Measurements from ENCODE around the gene USP32. TPM values are rescaled to one million over a fixed set of nuclear protein-coding genes. Genes with fewer than 3 reads are reported as not detected.

Gene USP32
- total and polyA plus RNA-seq, 2 of the 8 experiments (the other 6 are each of a cell fraction or from before 2014, with no cell fraction given), result 29.6 to 112 TPM

- TF ChIP-seq ATF2 (IDR thresholded peaks at IDR 0.05; ENCODE audit: low read length) (no peak), KDM4A (IDR thresholded peaks at IDR 0.05; ENCODE audit: low read depth, low read length, severe bottlenecking) (no peak), RBBP5 (IDR thresholded peaks at IDR 0.05; ENCODE audit: borderline replicate concordance, low read depth, low read length) (no peak), E2F6 (IDR thresholded peaks at IDR 0.05) (no peak)
Measured at GRCh38 chr17:60137731-60138130, 254.2 kb downstream of the USP32 start (continued).
